Inflammatory macrophage (primary cell): ENCODE measurements around the gene UBE2J1.

Experiments used
- DNase-seq, 2 donors: peaks; one replicate each; pipeline ENCODE4 v3.0.0-alpha.2; 2020 to 2022

The UBE2J1 gene

DNA sequence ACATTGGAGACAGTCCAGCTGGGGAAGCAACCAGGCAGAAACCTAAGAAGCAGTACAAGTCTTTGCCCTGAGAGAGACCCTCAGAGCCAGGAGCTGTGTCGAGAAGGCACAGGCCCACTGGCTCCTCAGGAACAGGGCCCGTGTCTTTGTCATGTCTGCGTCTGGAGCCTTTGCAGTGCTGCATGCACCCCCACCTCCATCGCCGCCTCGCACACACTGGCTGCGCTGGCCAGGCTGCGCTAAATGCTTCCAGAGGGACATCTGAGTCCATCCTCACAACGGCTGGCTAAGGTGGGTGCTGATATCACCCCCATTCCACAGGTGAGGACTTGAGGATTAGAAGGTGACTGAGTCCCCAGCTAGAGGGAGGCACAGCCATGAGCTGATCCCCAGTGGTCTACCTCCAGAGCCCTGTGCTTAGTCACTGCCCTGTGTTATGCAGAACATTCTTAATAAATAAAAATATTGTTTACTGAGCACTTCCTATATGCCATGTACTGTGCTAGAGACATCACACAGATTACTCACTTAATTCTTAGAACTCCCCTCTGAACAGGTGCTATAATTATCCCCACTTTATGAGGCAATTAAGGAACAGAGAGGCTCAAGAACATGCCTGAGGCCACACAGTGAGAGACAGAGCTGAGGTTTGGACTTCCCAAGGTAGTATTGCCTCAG, 65.0 kb downstream of the UBE2J1 start:
- DNase-seq: no peak

DNA sequence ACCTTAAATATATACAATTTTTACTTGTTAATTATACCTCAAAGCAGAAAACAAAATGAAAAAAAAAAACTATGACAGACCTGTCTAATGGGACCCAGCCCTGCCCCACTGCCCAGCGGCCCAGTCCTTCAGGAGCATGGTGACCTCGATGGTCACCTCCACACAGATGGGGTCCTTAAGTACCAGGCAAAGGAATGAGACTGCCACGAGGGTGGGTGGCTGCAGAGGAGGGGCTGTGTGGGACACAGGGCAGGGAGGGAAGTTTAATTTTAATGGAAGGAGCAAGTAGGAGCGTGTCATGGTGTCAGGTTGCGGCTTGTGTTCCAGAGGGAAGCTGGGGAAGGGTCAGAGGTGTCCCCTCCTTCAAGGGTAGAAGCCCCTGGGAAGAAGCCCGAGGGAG, 66.0 kb downstream of the UBE2J1 start:
- no peak for DNase-seq

DNA sequence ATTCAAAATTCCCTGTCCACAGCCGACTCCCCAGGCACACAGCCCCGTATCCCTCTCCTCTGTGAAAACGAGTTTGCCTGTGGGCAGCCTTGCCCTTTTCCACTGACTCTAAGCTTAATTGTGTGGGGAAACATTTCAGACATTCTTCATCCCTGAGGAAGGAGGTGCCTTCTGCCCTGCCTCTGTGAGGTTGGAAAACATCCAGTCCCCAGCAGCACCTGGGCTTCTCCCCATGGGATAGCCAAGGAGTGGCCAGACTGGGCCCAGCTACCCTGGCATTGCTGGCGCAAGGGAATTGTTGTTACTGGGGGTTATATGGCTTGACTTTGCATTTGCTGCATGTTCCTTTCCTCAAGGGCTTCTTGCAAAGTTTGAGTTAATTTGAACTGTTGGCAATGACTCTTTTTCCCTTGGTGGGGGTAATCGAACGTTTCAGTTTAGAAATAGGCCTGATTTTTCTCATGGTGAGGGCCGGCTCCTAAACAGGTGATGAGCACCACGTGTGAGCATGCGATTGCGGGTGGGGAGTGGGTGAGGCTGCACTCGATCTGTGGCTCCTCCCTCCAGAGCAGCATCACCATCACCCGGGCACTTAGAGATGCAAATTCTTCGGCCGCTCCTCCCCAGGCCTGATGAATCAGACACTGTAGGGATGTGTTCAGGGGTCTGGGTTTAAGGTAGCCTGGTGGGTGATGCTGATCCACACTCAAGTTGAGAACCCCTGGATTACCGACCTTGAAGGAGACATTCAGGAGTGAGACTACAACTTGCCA, 67.4 kb downstream of the UBE2J1 start:
- no peak for DNase-seq

DNA sequence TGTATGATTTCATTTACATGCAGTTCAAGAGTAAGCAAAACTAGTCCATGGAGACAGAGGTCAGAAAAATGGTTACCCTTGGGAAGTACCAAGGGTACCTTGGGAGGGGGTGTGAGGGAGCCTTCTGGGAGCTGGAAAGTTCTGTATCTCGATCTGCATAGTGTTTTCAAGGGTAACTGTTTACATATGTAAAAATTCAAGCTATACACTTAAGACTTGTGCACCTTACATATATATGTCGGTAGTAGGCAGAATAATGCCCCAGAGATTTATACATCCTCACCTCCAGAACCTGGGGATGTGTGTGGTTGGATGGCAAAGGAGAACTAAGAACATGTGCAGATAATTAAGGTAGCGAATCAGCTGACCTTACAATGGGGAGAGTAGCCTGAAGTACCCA, 68.4 kb downstream of the UBE2J1 start:
- DNase-seq: no peak

DNA sequence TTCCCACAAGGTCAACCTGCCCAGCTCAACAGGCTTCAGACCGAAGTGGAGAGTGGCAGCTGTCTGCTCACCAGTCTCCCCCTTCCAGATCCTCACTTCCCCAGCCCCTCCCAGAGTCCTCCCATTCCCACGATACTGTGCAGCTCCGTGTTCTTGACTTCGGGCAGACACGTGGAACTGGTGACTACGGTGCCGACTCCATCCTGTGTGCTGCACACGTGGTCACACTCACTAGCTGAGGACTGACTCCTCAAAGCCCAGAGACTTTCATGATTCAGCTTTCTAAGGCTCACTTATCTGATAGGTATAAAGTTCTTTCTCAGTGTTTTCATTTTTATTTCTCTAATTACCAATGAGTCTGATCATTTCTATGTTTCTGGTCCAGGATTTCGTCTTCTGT, 69.8 kb downstream of the UBE2J1 start:
- no peak for DNase-seq

DNA sequence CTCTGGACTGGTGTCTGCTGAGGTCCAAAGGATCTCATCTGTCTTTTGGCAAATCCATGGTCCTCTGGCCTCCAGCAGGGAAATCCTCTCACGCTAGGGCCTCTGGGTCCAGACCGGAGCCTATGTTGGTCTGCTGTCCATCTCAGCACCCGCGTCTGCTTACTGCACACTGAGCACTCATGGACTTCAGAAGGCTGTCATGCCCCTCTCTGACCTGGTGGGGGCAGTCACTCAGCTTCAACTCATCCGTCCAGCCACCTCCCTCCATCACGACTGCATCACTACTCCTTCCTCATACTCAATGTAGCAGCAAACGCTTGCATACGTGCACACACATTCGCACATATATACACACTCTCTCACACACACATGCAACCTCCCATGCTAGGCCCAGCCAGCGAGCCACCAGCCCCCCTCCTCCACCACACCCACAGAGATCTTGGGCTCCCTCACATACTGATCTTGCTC, 70.7 kb downstream of the UBE2J1 start:
- DNase-seq: peak; percentile 71 to 74

DNA sequence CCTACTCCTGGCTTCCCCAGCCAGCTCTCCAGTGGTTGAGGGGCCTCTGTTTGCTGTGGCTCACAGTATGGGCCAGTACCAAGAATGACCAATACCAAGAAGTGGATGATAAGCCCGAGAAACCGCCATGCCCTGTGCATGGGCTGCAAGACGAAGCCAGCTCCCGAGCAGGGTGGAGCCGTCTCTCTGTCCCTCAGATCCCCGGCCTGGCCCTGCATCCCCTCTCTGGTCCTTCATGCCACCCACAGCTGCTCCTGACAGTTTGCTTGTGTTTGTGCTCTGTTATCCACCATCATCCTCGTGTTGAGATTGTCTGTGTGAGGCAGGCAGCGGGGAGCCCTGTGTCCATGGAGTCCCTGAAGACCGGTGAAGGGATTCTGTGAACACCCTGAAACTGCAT, 73.6 kb downstream of the UBE2J1 start:
- DNase-seq: no peak
